Kidney (tissue), 14 donors: ENCODE results near the gene MEGF9. TPM values are rescaled to one million over a fixed set of nuclear protein-coding genes. Genes with fewer than 3 reads are reported as not detected.

ENCODE experiments used
- DNase-seq, 5 donors: peaks; one replicate each; pipeline ENCODE4 v3.0.0-alpha.2; 2013 to 2020
- FAIRE-seq: peaks from 2 replicates; lab custom pipeline; 2012; peaks lifted over from hg19 to GRCh38; lab: Jason Lieb, UNC
- H3K27ac ChIP-seq, 2 donors: one replicate each; pipeline ENCODE4 v1.7.0; 2013; ENCODE audit warnings: low read depth in 2 of 2, low read length in 2 of 2, inconsistent platforms in 1 of 2
- H3K27me3 ChIP-seq: one replicate; pipeline ENCODE4 v1.7.1; 2013; ENCODE audit warnings: low read length, inconsistent platforms; ENCODE audit not compliant: control insufficient read depth, insufficient read depth
- H3K36me3 ChIP-seq, 3 donors: one replicate each; pipeline versions ENCODE4 v1.7.0 to v1.7.1; 2013; ENCODE audit warnings: low read length in 3 of 3, control low read depth in 1 of 3, inconsistent platforms in 1 of 3; ENCODE audit not compliant: insufficient read depth in 3 of 3, control insufficient read depth in 2 of 3
- H3K4me1 ChIP-seq, 3 donors: one replicate each; pipeline versions ENCODE4 v1.7.0 to v1.7.1; 2013; ENCODE audit warnings: low read length in 3 of 3, inconsistent platforms in 1 of 3, low read depth in 1 of 3; ENCODE audit not compliant: control insufficient read depth in 2 of 3, insufficient read depth in 2 of 3
- H3K4me3 ChIP-seq, 3 donors: one replicate each; pipeline versions ENCODE4 v1.7.0 to v1.8.1; 2013; ENCODE audit warnings: low read length in 3 of 3, control low read depth in 1 of 3, inconsistent platforms in 1 of 3
- H3K9ac ChIP-seq, 3 donors: one replicate each; pipeline versions ENCODE4 v1.7.0 to v1.7.1; 2013; ENCODE audit warnings: low read length in 3 of 3, control low read depth in 1 of 3, inconsistent platforms in 1 of 3
- H3K9me3 ChIP-seq, 3 donors: one replicate each; pipeline versions ENCODE4 v1.7.0 to v1.7.1; 2013; ENCODE audit warnings: low read length in 3 of 3, control low read depth in 1 of 3, inconsistent platforms in 1 of 3; ENCODE audit not compliant: control insufficient read depth in 2 of 3, insufficient read depth in 1 of 3
- CTCF ChIP-seq: IDR thresholded peaks from 3 replicates; pipeline ENCODE4 v1.5.1; 2012; ENCODE audit warnings: mild to moderate bottlenecking, moderate library complexity, borderline replicate concordance; ENCODE audit not compliant: insufficient read depth; ENCODE audit errors: extremely low read depth
- intact Hi-C: fragments of 100-400 bp; cut with DNase I; formaldehyde crosslinking; loops from one replicate; pipeline ENCODE4 v1.11.1; 2022
- polyA plus RNA-seq: library from polyadenylated mRNA; stranded (reverse); fragments of 350-450 nt; fragmentation: Illumina TruSeq; extraction: RNeasy Lipid Tissue Mini Kit (QIAGEN cat#74804); gene quantifications from one replicate; pipeline ENCODE4 v1.2.3, GENCODE V29; 2014; ENCODE audit warnings: low read depth, low replicate concordance; ENCODE audit not compliant: insufficient read depth
- total RNA-seq: library from RNA; stranded (reverse); fragmentation: NEBNext Ultra II Directional; extraction: Animal tissue kit (Norgen Biotek cat#: 25700); gene quantifications from one replicate; pipeline ENCODE4 v1.2.1, GENCODE V29; 2021
- donor health status: control.
- donor health status: control.
- donor health status: control.
- donor health status: control.
- donor health status: control.
- donor health status: DM: yes; HTN: yes; CAD: no.
- donor health status: Normal renal cell carcinoma (clear cell type).

MEGF9 gene
- total and polyA plus RNA-seq, 2 donors from 2014 or later, result 12.4 to 20.4 TPM

GRCh38 chr9:120735415-120736126 is 21.3 kb upstream of the MEGF9 start:
- FAIRE-seq, result no peak
- no peaks in the 10 kb centered on the region for H3K36me3 ChIP-seq
- no peaks in the 10 kb centered on the region for H3K27me3 ChIP-seq
- no peak overlapping the region for H3K27ac ChIP-seq
- no peak for DNase-seq
- peaks cover 0 to 7% (median 4%) of the 10 kb centered on the region in 3 donors for H3K4me1 ChIP-seq
- no peaks in the 10 kb centered on the region for H3K9me3 ChIP-seq
- no peak for TF ChIP-seq CTCF
- H3K9ac ChIP-seq, result no peak overlapping the region
- no peak overlapping the region for H3K4me3 ChIP-seq
- intact Hi-C loops, result no loop called here

DNA sequence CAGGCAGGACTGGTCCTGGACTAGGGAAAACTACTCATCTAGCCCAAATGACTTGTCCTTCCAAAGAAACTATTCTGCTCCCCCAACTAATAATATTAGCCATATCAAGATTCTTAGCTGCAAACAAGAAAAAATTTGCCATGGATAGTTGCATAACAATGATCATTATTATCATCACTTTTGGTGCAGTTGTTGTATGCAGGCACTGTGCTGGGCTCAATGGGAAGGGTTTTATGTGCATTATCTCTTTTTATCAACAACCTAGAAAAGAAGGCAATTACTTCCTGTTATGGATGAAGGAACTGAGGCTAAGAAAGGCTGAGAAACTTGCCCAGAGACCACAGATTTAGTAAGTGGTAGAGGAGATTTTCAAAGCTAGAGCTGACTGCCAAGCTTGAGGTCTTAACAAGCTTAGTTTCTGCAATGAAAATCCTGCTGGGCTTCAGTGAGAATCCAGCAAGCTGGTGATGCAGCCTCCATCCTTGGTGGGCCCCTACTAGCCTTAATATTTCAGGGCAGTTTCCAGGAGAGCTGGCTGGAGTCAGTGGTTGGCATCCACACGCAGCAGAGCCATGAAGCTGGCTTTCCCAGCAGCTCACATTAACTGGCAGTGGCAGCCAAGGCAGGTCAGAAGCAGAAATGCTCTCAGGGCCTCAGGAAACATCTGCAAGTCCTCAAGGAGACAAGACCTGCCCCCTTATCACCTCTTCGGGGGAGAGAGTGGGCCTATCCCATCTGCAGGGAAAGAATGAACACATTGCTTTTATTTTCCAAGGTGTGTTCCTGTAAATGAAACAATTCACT is 20.5 kb upstream of the MEGF9 start:
- Histone ChIP-seq H3K36me3 (no peaks in the 10 kb centered on the region), H3K4me3 (no peak overlapping the region), H3K27me3 (no peaks in the 10 kb centered on the region), H3K27ac (no peak overlapping the region), H3K4me1 (peaks cover 0 to 7% (median 5%) of the 10 kb centered on the region in 3 donors), H3K9me3 (no peaks in the 10 kb centered on the region), H3K9ac (no peak overlapping the region)
- DNase-seq, result peak in 3 of 5 donors; percentile 45 to 51 (median 46)
- no peak for FAIRE-seq
- intact Hi-C loops, result no loop called here
- TF ChIP-seq CTCF, result no peak

GRCh38 chr9:120733190-120733589 is 18.9 kb upstream of the MEGF9 start:
- H3K9ac ChIP-seq, result no peak overlapping the region
- no peaks in the 10 kb centered on the region for H3K27me3 ChIP-seq
- intact Hi-C loops, result no loop called here
- H3K4me1 ChIP-seq, result peaks cover 0 to 7% (median 7%) of the 10 kb centered on the region in 3 donors
- TF ChIP-seq CTCF, result no peak
- no peaks in the 10 kb centered on the region for H3K36me3 ChIP-seq
- no peak overlapping the region for H3K4me3 ChIP-seq
- H3K9me3 ChIP-seq, result no peaks in the 10 kb centered on the region
- H3K27ac ChIP-seq, result no peak overlapping the region
- DNase-seq (peak in 1 of 5 donors; percentile 81), FAIRE-seq (no peak)
